ENCODE measurements around the gene CYP4A22.
"Not testable (repeated sequence)": the region's sequence is repeated elsewhere in the genome, so short reads cannot be mapped to it uniquely, and the experiment has no call there.

The CYP4A22 gene

DNA sequence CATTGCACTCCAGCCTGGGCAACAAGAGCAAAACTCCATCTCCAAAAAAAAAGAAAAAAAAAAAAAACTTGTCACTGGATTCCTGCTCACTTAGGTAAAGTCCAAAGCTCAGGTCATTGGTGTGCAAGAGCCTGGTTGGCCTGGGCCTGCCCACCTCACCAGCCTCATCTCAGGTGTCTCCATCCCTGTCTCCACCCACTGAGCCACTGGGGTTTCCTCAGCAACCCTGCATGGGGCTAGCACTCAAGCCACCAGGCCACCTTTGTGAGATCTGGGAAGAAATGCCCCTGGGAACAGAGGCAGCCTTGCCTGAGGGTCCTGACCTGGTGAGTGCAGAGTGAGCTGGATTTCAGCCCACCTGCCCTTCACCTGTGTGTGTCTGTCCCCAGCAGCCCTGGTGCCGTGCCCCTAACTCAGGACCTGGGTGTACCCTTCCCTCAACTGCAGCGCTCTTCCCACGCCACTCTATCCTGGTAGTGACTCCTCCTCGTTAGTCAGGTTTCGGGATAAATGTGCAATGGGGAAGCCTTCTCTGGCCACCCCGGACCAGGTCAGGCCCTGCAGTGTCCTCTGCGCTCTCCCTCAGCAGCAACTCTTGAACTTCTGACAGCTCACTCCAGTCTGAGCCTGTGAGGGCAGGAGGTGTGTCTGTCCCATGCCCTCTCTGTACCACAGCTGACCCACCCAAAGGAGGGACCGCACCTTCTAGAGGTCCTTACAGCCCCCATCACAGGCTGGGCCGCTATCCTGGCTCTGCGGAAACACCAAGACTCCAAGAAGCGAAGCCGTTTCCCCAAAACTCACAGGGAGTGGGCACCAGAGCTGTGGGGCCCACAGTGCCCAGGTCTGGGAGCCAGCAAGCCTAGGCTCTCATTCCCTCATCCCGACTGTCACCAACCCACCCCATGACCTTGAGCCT is 49.3 kb downstream of the CYP4A22 start:
- DNase-seq: no peak

GRCh38 chr1:47187231-47187925 is 50.1 kb downstream of the CYP4A22 start:
- DNase-seq: no peak

DNA sequence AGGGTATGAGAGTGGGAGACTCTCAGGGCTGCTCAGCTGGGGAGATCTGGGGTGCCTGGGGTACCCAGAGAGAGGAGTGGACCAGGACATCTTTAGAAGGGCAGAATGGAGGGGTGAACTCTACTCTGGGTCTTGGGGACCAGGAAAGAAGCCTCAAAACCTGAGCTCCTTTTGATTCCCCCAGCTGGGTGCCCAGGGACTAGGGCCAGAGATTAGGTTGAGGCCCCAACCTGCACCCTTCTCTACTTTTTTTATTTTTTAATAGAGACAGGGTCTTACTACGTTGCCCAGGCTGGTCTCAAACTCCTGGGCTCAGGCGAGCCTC is 50.6 kb downstream of the CYP4A22 start:
- DNase-seq: no peak

DNA sequence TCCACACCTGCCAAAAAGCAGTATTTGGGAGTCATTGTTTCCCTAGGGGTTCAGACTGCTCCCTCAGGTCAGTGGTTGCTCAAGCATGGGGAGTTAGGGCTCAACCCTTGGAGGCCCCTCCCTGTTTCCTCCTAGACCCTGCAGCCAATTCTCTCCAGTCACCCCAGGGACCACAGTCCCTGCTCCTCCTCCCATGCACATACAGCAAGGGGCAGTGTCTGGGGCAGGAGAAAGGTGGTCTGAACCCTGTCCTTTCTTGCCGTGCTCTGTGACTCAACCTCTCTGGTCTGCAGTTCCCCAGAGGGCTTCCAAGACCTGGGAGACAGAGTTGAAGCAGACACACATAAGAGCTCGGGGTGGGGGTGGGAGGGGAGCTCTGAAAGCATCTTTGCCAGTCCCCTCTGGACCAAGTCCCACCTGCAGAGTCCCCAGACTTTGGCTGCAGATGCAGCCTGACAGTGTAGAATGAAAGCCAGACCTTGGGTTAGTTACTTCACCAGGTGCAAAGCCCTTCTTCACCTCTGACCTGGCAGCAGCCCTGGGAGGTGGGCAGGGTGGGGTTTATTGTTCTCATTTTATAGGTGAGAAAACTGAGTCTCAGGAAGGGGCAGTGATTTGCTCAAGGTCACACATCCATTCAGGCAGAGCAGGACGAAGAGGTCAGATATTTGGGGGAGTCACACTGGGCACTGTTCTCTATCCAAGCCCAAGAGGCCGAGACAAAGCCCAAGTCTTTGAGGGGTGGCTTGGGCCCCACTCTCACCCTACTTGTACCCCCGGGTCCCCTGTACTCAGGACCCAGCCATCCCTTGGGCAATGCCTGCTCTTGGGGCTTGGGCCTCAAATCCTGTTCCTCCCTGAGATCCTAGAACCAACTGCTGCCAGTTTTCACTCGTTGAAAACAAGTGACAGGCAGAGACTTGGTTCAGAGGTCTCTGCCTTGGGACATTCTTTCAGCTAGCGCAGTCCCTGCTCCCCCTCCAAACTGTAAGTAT is 51.8 kb downstream of the CYP4A22 start:
- no peak for DNase-seq

DNA sequence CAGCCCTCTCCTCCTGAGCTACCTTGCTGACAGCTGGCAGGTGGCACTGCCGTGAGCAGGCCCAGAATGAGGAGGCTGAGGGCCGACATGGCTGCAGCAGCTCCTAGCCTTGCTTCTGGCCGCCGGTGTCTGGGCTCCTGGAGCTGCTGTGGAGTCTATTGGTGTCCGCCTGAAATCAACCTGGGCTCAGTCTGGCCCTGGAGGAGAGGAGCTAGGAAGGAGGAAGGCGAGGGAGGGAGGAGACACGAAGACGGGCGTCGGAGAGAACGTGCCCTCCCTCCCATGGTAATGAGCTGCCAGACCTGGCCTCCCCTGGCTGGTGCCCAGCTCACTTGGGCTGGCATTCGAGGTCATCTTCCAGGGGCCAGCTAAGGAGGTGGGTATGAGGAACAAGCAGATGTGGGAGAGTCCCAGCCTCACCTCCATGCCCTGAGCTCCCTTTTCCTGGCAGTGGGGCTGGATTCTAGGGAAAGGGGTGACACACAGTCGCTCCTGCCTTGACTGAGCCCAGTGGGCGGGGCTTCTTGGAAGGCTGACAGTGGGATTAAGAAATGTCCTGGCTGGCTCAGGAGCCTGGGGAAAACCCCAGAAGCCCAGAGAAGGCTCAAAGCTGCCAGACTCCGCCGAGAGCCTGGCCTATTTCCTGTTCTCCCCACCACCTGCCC is 52.7 kb downstream of the CYP4A22 start, which contains the start of gene PDZK1IP1:
Gene PDZK1IP1 (minus strand): TSS at position 193 of the 665 bp plus-strand sequence. CDS start 104 bp downstream, at position 89.
- peak; percentile 55 for DNase-seq

- DNase-seq: no peak
Measured at GRCh38 chr1:47190509-47190855, 53.2 kb downstream of the CYP4A22 start.

DNA sequence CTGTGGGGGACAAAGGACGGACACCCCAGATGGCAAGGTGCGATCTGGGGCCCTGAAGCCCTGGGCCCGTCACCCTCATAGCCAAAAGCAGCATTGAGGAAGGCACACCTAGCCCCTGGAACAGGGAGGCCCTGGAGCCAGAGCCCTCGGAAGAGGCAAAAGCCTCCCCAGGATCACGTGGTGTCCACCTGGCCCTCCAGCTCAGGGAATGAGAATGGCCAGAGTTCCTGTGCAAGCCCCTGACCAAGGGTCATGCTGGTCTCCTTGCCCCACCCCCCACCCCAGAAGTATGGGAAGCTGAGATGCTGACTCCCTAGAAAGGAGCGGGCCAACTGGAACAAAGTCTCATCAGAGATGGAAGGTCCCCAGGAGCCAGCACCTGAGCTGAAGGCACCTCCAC is 53.6 kb downstream of the CYP4A22 start:
- DNase-seq: no peak

DNA sequence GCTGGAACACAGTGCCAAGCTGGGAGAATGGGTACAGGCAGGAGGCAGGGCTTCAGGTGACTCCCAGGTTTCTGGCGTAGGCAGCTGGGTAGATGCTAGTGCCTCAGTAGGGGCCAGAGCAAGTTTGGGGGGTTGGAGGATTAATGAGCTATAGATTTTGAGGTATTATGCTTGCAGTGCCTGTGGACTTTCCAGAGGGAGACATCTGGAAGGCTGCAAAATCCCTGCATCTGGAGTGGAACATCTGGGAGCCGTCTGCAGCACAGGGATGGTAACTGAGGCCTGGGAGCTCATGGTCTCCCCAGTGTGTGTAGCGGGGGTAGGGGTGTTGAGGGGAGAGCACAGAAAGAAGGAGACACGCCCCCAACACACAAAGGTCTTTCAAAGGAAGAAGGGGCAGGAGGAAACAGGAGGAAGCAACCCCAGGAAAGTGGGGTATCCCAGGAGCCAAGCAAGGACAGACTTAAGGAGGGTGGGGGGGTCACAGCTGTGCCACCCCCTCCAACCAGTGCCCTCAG is 54.8 kb downstream of the CYP4A22 start:
- no peak for DNase-seq

GRCh38 chr1:47192458-47193384 is 55.5 kb downstream of the CYP4A22 start:
- peak; percentile 61 for DNase-seq

DNA sequence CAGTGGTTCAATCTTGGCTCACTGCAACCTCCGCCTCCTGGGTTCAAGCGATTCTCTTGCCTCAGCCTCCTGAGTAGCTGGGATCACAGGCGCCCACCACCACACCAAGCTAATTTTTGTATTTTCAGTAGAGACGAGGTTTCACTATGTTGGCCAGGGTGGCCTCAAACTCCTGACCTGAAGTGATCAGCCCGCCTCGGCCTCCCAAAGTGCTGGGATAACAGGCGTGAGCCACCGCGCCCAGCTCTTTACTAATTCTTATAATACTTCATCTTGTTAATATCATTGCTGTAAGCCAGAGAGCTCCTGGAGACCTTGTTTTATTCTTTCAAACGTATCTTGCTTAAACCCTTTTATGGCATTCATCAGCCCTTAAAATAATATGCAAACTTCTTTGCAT is 56.3 kb downstream of the CYP4A22 start:
- not testable (repeated sequence) for DNase-seq

DNA sequence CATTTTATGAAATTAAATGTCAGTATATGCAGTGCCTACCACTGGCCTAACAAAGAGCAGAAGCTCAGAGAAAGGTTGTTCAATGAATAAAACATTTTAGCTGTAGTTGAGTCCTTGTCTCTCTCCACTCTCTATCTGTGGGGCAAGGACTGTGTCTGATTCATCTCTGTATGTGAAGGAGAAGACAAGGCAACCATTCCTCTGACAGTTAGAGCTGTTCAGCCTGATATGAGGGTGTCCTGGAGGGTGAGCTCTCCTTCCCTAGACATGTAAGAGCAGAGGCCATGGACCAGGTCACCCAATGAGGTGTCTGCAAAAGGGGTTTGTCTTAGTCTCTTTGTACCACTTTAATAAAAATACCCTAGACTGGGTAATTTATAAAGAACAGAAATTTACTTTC is 57.1 kb downstream of the CYP4A22 start:
- no peak for DNase-seq

DNA sequence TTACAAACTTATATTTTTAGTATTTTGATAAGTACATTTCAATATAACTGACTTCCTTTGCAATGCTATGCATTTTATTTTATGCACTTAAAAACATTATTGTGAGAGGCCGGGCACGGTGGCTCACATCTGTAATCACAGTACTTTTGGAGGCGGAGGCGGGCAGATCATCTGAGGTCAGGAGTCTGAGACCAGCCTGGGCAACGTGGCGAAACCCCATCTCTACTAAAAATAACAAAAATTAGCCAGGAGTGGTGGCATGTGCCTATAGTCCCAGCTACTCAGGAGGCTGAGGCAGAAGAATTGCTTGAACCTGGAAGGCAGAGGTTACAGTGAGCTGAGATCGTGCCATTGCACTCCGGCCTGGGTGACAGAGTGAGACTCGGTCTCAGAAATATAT is 58.7 kb downstream of the CYP4A22 start:
- DNase-seq: not testable (repeated sequence)

DNA sequence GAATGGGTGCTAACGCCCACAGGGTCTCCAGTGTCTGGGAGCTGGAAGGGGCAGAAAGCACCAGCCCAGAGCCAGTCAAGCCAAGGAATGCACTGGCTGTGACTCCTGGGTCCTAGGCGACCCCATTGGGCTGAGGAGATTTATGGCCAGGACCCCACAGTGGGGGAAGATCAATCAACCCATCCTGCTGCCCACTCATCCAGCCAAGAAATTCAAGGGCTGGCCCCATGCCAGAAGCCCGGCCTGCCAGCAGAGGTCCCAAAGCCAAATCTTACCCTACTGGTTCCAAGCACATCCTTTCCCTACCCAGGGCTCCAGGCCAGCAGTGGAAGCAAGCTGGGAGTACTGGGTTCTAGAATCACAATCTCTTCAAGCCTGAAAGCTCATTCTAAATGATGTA is 59.4 kb downstream of the CYP4A22 start:
- no peak for DNase-seq

DNA sequence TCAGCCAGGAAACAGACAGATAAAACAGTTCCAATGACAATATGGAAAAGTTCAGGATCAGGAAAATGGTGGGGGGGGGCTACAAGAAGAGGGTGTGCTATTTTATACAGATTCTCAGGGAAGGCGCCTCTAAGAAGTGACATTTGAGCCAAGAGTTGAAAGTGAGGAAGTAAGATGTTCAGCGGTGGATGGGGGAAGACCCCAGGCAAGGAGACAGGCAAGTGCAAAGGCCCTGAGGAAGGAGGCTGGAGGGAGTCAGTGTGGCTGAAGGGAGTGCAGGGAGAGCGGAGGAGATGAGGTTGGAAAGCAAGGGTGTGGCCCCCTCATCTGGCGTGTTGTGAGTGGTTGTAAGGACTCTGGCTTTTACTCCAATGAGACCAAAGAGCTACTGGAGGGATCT is 61.0 kb downstream of the CYP4A22 start:
- DNase-seq: no peak
